Myocyte (in vitro differentiated cells): Measurements from ENCODE around the gene HCCS. TPM values are rescaled to one million over a fixed set of nuclear protein-coding genes. Genes with fewer than 3 reads are reported as not detected.

Source experiments
- total RNA-seq: library from RNA; depleted of rRNA; stranded (reverse); fragments of >200 nt; gene quantifications from 2 replicates; pipeline ENCODE4 v1.2.3, GENCODE V29; 2014

Gene HCCS
- total RNA-seq, 1 donor from 2014 or later: 23.1 TPM

Other genes with a start within 250 kb of the HCCS start
- not detected in 2 replicates for gene AMELX, start 182.1 kb downstream of the HCCS start, total RNA-seq